Nephron progenitor cell (in vitro differentiated cells): ENCODE data around the gene SIRPD.

ENCODE experiments used
- DNase-seq: peaks from one replicate; pipeline ENCODE4 v3.0.0; 2021
- H3K27ac Mint-ChIP-seq: 2 replicates; pipeline ENCODE4 v1.8.0; 2021; ENCODE audit warnings: mild to moderate bottlenecking, moderate library complexity, mixed read lengths
- H3K27me3 Mint-ChIP-seq: 2 replicates; pipeline ENCODE4 v1.8.0; 2021; ENCODE audit warnings: mild to moderate bottlenecking, low read depth, mixed read lengths; ENCODE audit not compliant: poor library complexity
- H3K36me3 Mint-ChIP-seq: 2 replicates; pipeline ENCODE4 v1.8.0; 2021; ENCODE audit warnings: low read depth, mixed read lengths
- H3K4me1 Mint-ChIP-seq: 2 replicates; pipeline ENCODE4 v1.8.0; 2021; ENCODE audit warnings: mixed read lengths
- H3K4me3 Mint-ChIP-seq: 2 replicates; pipeline ENCODE4 v1.8.0; 2021; ENCODE audit warnings: mild to moderate bottlenecking, moderate library complexity, mixed read lengths
- H3K9me3 Mint-ChIP-seq: 2 replicates; pipeline ENCODE4 v1.8.0; 2021; ENCODE audit warnings: mild to moderate bottlenecking, moderate library complexity, mixed read lengths
- CTCF ChIP-seq: fragments of 200-600 bp; sonication (generic); IDR thresholded peaks from 2 replicates; pipeline ENCODE4 v1.5.0; 2021; ENCODE audit warnings: antibody characterized with exemption

Gene SIRPD

GRCh38 chr20:1491281-1491840 lies 66.1 kb downstream of the SIRPD start, which contains the start of gene SIRPB2:
Gene SIRPB2 (minus strand): TSS chr20:1491420. CDS start chr20:1491359, 61 bp downstream.
- Mint-ChIP-seq H3K27me3 (peaks cover 77% of the 10 kb centered on the region), H3K9me3 (no peaks in the 10 kb centered on the region), H3K4me3 (no peak within 1 kb of the TSS), H3K27ac (no peak within 1 kb of the TSS), H3K4me1 (peaks cover 13% of the 10 kb centered on the region), H3K36me3 (no peaks in the 10 kb centered on the region)
- DNase-seq = no peak
- TF ChIP-seq CTCF = no peak

GRCh38 chr20:1490643-1491195 lies 66.8 kb downstream of the SIRPD start:
- H3K4me3 Mint-ChIP-seq = no peak overlapping the region
- no peak for DNase-seq
- H3K36me3 Mint-ChIP-seq = no peaks in the 10 kb centered on the region
- H3K27me3 Mint-ChIP-seq = peaks cover 77% of the 10 kb centered on the region
- H3K9me3 Mint-ChIP-seq = no peaks in the 10 kb centered on the region
- peaks cover 13% of the 10 kb centered on the region for H3K4me1 Mint-ChIP-seq
- H3K27ac Mint-ChIP-seq = no peak overlapping the region
- no peak for TF ChIP-seq CTCF

- Mint-ChIP-seq H3K27ac (no peak overlapping the region), H3K27me3 (peaks cover 77% of the 10 kb centered on the region), H3K4me1 (peaks cover 11% of the 10 kb centered on the region), H3K4me3 (no peak overlapping the region), H3K9me3 (no peaks in the 10 kb centered on the region), H3K36me3 (no peaks in the 10 kb centered on the region)
- DNase-seq = no peak
- TF ChIP-seq CTCF = no peak
These were observed 67.6 kb downstream of the SIRPD start for GRCh38 chr20:1489764-1490436.

GRCh38 chr20:1489325-1489724 lies 68.2 kb downstream of the SIRPD start:
- peaks cover 6% of the 10 kb centered on the region for H3K4me1 Mint-ChIP-seq
- peaks cover 75% of the 10 kb centered on the region for H3K27me3 Mint-ChIP-seq
- no peak for DNase-seq
- no peak overlapping the region for H3K4me3 Mint-ChIP-seq
- no peak for TF ChIP-seq CTCF
- H3K9me3 Mint-ChIP-seq = no peaks in the 10 kb centered on the region
- no peak overlapping the region for H3K27ac Mint-ChIP-seq
- no peaks in the 10 kb centered on the region for H3K36me3 Mint-ChIP-seq

GRCh38 chr20:1486566-1486965 lies 70.9 kb downstream of the SIRPD start:
- TF ChIP-seq CTCF = no peak
- DNase-seq = no peak
- no peak overlapping the region for H3K27ac Mint-ChIP-seq
- H3K36me3 Mint-ChIP-seq = no peaks in the 10 kb centered on the region
- no peaks in the 10 kb centered on the region for H3K9me3 Mint-ChIP-seq
- H3K27me3 Mint-ChIP-seq = peaks cover 71% of the 10 kb centered on the region
- no peaks in the 10 kb centered on the region for H3K4me1 Mint-ChIP-seq
- H3K4me3 Mint-ChIP-seq = no peak overlapping the region
